Spinal cord (tissue), 10 donors: ENCODE measurements around the gene INO80B. TPM values are rescaled to one million over a fixed set of nuclear protein-coding genes. Genes with fewer than 3 reads are reported as not detected.
"Not testable (repeated sequence)": the region's sequence is repeated elsewhere in the genome, so short reads cannot be mapped to it uniquely, and the experiment has no call there.

Source experiments
- DNase-seq, 6 donors: peaks; one replicate each; pipeline versions ENCODE4 v3.0.0 to v3.0.0-alpha.2; 2013 to 2015; ENCODE audit warnings: low spot score in 6 of 6, low read depth in 4 of 6
- H3K27ac ChIP-seq: one replicate; pipeline ENCODE4 v1.5.1; 2013; ENCODE audit warnings: low read depth, low read length, control low read depth
- H3K27me3 ChIP-seq: one replicate; pipeline ENCODE4 v1.6.1; 2013; ENCODE audit warnings: low read length; ENCODE audit not compliant: control insufficient read depth, insufficient read depth
- H3K36me3 ChIP-seq: one replicate; pipeline ENCODE4 v1.6.1; 2013; ENCODE audit warnings: low read length; ENCODE audit not compliant: control insufficient read depth, insufficient read depth
- H3K4me1 ChIP-seq: one replicate; pipeline ENCODE4 v1.6.1; 2013; ENCODE audit warnings: low read length; ENCODE audit not compliant: control insufficient read depth, insufficient read depth
- H3K4me3 ChIP-seq: one replicate; pipeline ENCODE4 v1.5.1; 2013; ENCODE audit warnings: low read depth, low read length, control low read depth
- H3K9me3 ChIP-seq: one replicate; pipeline ENCODE4 v1.6.1; 2013; ENCODE audit warnings: low read length; ENCODE audit not compliant: control insufficient read depth, insufficient read depth
- WGBS: methylation state at CpG from one replicate; pipeline ENCODE4 v1.1.5; 2013; ENCODE audit warnings: missing lambda C conversion rate; ENCODE audit not compliant: insufficient coverage; 5-methylcytosine and 5-hydroxymethylcytosine counted together
- polyA plus RNA-seq, 2 donors: library from polyadenylated mRNA; unstranded; fragments of 120-200 nt; gene quantifications; one replicate each; pipeline ENCODE4 v1.2.1, GENCODE V29; 2013; ENCODE audit not compliant: insufficient read length in 2 of 2
- total RNA-seq, 2 donors: library from RNA; depleted of rRNA in 1 of 2; stranded (reverse); fragments of 120-200 nt in 1 of 2; fragments of >200 nt in 1 of 2; gene quantifications; one replicate each; pipeline versions ENCODE4 v1.2.3 to v1.2.4, GENCODE V29; 2013 to 2014
- donor health status: healthy.

The INO80B gene
- total and polyA plus RNA-seq, 4 donors: 9.1 to 38.7 (median 28.4) TPM

DNA sequence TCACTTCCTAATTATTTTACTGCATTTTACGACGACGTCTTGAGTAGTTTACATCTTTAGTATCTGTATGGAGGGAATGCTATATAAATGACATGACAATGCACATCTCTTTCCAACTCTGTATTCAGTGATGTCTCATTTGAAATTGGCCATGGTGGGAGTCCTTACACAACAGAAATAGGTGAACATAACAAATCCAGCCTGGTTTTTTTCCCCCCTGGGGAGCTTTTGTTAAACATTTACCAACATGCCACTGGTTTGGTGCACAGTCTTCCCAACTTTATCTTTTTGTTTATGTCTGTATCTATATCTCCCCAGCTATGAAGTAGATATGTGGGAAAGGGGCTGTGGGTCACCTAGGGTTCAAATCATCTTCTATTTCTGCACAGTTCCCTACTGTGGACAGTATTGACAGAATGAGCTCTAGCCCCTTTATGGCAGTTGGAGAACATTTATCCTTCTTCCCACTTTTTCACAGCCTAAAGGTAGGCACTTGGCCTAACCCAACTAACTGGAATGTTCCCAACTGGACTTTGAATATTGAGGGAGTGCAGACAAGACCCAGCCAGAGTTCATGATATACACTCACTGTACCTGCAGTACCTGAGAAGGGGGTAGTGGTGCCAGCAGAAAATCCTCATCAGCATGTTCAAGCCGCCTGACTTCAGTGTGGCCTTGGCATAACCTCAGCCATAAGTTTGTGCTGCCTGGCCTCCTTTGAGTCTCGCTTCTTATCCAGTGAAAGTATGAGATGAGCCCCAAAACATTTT, 7.5 kb upstream of the INO80B start:
- Histone ChIP-seq H3K27me3 (peaks cover 11% of the 10 kb centered on the region), H3K4me1 (no peaks in the 10 kb centered on the region), H3K27ac (no peak overlapping the region), H3K9me3 (no peaks in the 10 kb centered on the region), H3K4me3 (no peak overlapping the region), H3K36me3 (no peaks in the 10 kb centered on the region)
- no peak for DNase-seq
- WGBS: no CpG with 5 or more reads among the region's 5 CpGs

DNA sequence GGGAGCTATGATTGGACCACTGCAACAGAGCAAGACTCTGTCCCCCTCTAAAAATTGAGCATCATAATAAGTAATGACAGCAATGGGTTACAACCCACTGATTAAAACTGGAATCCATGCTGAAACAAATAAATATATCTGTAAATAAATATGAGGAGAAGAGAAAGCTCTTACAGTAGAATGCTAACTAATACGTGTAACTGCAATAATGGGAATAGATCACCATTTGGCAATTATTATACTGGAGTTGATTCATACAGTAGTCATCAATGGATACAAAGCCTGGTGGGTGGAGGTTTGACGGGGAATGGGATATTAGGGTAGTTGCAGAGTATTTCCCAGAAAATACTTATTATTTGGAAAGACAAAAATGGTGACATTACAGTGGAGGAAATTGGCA, 6.1 kb upstream of the INO80B start:
- Histone ChIP-seq H3K27ac (no peak overlapping the region), H3K36me3 (no peaks in the 10 kb centered on the region), H3K27me3 (peaks cover 5% of the 10 kb centered on the region), H3K9me3 (no peaks in the 10 kb centered on the region), H3K4me3 (no peak overlapping the region), H3K4me1 (no peaks in the 10 kb centered on the region)
- WGBS: no CpG with 5 or more reads among the region's 2 CpGs
- DNase-seq: no peak

DNA sequence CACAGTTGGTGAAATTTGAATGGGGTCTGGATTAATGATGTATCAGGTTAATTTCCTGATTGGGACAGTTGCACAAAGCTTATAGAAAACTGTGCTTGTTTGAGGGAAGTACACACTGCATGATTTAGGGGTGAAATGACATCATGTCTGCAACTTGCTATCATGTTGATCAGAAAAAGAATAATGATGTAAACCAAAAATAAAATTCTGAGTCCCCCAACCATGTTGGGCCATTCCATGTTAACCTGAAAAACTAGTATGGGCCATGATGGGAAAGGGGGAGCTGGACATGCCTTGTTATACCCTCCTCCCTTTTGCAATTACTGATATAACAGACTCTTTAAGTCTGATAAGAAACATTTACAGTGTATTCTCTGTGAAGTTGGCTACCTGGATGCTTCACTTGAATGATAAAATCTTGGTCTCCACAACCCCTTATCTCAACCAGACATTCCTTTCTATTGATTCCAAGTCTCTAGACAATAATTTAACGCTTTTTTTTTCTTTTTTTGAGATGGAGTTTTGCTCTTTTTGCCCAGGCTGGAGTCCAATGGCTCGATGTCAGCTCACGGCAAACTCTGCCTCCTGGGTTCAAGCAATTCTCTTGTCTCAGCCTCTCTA, 4.2 kb upstream of the INO80B start:
- Histone ChIP-seq H3K9me3 (no peaks in the 10 kb centered on the region), H3K4me3 (no peak overlapping the region), H3K36me3 (no peaks in the 10 kb centered on the region), H3K27me3 (no peaks in the 10 kb centered on the region), H3K27ac (no peak overlapping the region), H3K4me1 (peaks cover 8% of the 10 kb centered on the region)
- no peak for DNase-seq
- WGBS: 93% methylated on average over 2 of the region's 3 CpGs

DNA sequence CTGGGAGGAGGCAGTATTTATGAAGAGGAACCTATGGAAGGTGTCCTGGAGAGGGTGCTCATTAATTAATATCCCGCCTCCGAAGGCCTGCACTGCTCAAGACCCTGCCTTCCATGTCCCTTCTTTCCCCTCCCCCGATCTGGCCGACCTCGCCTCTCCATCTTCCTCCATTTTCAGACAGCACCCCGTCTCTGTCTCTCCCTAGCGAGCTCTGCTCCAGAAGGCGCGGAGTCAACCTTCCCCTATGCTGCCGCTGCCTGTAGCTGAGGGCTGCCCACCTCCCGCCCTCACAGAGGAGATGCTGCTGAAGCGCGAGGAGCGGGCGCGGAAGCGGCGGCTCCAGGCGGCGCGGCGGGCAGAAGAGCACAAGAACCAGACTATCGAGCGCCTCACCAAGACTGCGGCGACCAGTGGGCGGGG, 2.3 kb downstream of the INO80B start:
- WGBS: under 1% methylated on average over 27 of the region's 27 CpGs
- no peaks in the 10 kb centered on the region for H3K27me3 ChIP-seq
- H3K4me1 ChIP-seq: peaks cover 33% of the 10 kb centered on the region

GRCh38 chr2:74457549-74458131, 2.8 kb downstream of the INO80B start:
- H3K9me3 ChIP-seq: no peaks in the 10 kb centered on the region
- H3K27me3 ChIP-seq: no peaks in the 10 kb centered on the region
- peaks cover 21% of the 10 kb centered on the region for H3K36me3 ChIP-seq
- WGBS: under 1% methylated on average over 39 of the region's 46 CpGs
- no peak for DNase-seq
- peaks cover 33% of the 10 kb centered on the region for H3K4me1 ChIP-seq
- H3K4me3 ChIP-seq: peak overlapping the region; percentile 88
- H3K27ac ChIP-seq: peak overlapping the region; percentile 99

More for the DNA sequence above, 2.3 kb downstream of the INO80B start:
- H3K36me3 ChIP-seq: peaks cover 16% of the 10 kb centered on the region
- DNase-seq: no peak
- peak overlapping the region; percentile 88 for H3K4me3 ChIP-seq
- H3K9me3 ChIP-seq: no peaks in the 10 kb centered on the region
- H3K27ac ChIP-seq: peak overlapping the region; percentile 99

GRCh38 chr2:74458132-74458937, 3.4 kb downstream of the INO80B start, which contains the start of gene WBP1:
WBP1 (plus strand) TSS chr2:74458438; CDS start chr2:74458603, 165 bp downstream.
- DNase-seq: peak; percentile 99 to 100 (median 100)
- H3K27me3 ChIP-seq: no peaks in the 10 kb centered on the region
- whole genome bisulfite sequencing: 0% methylated on average over 24 of the region's 38 CpGs
- peak within 1 kb of the TSS; percentile 99 for H3K27ac ChIP-seq
- H3K9me3 ChIP-seq: no peaks in the 10 kb centered on the region
- H3K4me1 ChIP-seq: peaks cover 33% of the 10 kb centered on the region
- H3K4me3 ChIP-seq: peak within 1 kb of the TSS; percentile 88
- peaks cover 25% of the 10 kb centered on the region for H3K36me3 ChIP-seq

DNA sequence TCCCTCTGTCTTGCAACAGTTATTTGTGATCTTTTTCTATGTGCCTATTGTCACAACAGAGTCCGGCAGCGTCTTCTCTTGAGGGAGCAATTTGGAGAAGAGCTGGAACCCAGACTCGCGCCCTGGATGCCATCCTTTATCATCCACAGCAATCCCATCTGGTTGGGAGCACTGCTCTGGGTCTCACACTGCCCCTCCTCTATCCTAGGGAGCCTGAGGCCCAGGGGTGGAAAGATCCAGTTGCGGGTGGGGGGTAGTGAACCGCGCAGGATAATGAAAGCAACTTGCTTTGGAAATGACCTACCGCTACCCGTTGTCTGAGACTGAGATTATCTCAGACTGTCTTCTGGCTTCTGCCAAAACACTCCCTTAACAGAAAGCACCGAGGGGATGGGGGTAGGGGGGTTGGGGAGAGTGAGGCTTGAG, 4.1 kb downstream of the INO80B start:
- Histone ChIP-seq H3K27ac (peak overlapping the region; percentile 86), H3K4me1 (peaks cover 35% of the 10 kb centered on the region)
- peak in 1 of 6 donors; percentile 30 for DNase-seq

DNA sequence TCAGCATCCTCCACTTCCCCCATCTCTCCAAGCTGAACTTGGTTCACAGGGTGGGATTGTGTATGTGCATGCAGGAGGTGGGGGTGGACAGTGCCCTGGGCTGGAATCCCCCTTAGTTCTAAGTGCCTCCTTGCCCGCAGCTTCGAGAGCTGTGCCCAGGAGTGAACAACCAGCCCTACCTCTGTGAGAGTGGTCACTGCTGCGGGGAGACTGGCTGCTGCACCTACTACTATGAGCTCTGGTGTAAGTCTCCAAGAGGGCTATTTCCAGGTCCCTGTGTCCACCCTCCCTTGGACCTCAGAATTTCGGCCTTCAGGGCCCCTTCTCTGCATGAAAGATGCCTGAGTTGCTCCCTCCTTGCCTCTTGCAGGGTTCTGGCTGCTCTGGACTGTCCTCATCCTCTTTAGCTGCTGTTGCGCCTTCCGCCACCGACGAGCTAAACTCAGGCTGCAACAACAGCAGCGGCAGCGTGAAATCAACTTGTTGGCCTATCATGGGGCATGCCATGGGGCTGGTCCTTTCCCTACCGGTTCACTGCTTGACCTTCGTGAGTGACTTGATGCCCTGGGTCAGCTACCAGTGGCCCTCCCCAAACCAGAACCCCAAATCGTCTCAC, 4.7 kb downstream of the INO80B start:
- not testable (repeated sequence) for DNase-seq, H3K9me3 ChIP-seq, H3K4me3 ChIP-seq, H3K27me3 ChIP-seq, H3K27ac ChIP-seq
- Histone ChIP-seq H3K4me1 (peaks cover 41% of the 10 kb centered on the region), H3K36me3 (peaks cover 25% of the 10 kb centered on the region)
- 81% methylated on average over 13 of the region's 13 CpGs for WGBS

More for the DNA sequence above, 4.1 kb downstream of the INO80B start:
- H3K27me3 ChIP-seq: no peaks in the 10 kb centered on the region
- no peaks in the 10 kb centered on the region for H3K9me3 ChIP-seq
- peaks cover 25% of the 10 kb centered on the region for H3K36me3 ChIP-seq
- WGBS: 0% methylated on average over 4 of the region's 10 CpGs
- H3K4me3 ChIP-seq: peak overlapping the region; percentile 88

DNA sequence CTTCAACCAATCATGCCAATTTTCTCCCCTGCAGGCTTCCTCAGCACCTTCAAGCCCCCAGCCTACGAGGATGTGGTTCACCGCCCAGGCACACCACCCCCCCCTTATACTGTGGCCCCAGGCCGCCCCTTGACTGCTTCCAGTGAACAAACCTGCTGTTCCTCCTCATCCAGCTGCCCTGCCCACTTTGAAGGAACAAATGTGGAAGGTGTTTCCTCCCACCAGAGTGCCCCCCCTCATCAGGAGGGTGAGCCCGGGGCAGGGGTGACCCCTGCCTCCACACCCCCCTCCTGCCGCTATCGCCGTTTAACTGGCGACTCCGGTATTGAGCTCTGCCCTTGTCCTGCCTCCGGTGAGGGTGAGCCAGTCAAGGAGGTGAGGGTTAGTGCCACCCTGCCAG, 5.3 kb downstream of the INO80B start:
- WGBS: 92% methylated on average over 4 of the region's 10 CpGs
- not testable (repeated sequence) for H3K27me3 ChIP-seq, DNase-seq, H3K4me3 ChIP-seq, H3K9me3 ChIP-seq, H3K27ac ChIP-seq
- Histone ChIP-seq H3K36me3 (peaks cover 25% of the 10 kb centered on the region), H3K4me1 (peaks cover 40% of the 10 kb centered on the region)
